ENCODE measurements around the gene USH1G. TPM values are rescaled to one million over a fixed set of nuclear protein-coding genes. Genes with fewer than 3 reads are reported as not detected.
"Not testable (repeated sequence)": the region's sequence is repeated elsewhere in the genome, so short reads cannot be mapped to it uniquely, and the experiment has no call there.

The USH1G gene
- total and polyA plus RNA-seq, 2 donors = 0.09 to 0.14 TPM

GRCh38 chr17:74874615-74875037 is 48.4 kb downstream of the USH1G start:
- 98% methylated on average over 5 of the region's 5 CpGs for WGBS
- H3K27me3 ChIP-seq (ENCODE audit: control insufficient read depth in 2 of 2, insufficient read depth in 1 of 2, low read length in 1 of 2) = peaks cover 0 to 11% of the 10 kb centered on the region in 2 donors
- H3K4me1 ChIP-seq (ENCODE audit: control insufficient read depth in 2 of 2, insufficient read depth in 2 of 2, low read length in 2 of 2) = peaks cover 13 to 18% of the 10 kb centered on the region in 2 donors
- no peak overlapping the region for H3K27ac ChIP-seq (ENCODE audit: low read depth in 1 of 2, low read length in 1 of 2)
- H3K36me3 ChIP-seq (ENCODE audit: control insufficient read depth in 2 of 2, insufficient read depth in 2 of 2, low read length in 1 of 2) = no peaks in the 10 kb centered on the region
- H3K9me3 ChIP-seq (ENCODE audit: control insufficient read depth in 2 of 2, insufficient read depth in 1 of 2, low read length in 1 of 2) = no peaks in the 10 kb centered on the region
- DNase-seq (ENCODE audit: low read depth in 6 of 9, low spot score in 9 of 9) = no peak
- H3K4me3 ChIP-seq (ENCODE audit: low read length in 2 of 2) = no peak overlapping the region

DNA sequence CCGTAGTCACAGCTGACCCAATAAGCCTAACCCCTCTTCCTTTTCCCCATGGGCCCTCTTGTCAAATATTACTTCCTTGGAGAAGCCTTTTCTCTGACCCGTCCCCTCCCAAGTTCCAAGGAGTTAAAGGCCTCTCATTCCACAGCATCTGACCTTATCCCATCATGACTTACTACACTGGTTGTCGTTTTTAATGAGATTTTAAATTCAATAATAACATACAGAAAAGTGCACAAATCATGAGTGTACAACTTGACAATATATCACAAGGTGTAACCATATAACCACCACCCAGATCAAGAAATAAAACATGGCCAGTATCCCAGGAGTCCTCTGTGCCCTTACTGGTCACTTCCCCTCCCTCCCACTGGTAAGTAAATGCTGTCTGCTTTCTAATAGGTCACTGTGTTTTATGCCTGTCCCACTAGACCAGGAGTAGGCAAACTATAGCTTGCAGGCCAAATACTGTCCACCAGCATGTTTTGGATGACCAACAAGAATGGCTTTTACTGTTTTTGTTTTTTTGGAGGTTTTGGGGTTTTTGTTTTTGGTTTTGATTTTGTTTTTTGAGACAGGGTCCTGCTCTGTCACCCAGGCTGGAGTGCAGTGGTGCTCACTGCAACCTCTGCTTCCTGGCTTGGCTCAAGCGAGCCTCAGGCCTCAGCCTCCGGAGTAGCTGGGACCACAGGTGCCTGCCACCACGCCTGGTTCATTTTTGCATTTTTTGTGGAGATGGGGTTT is 49.0 kb downstream of the USH1G start:
- Histone ChIP-seq H3K4me1 (ENCODE audit: control insufficient read depth in 2 of 2, insufficient read depth in 2 of 2, low read length in 2 of 2) (peaks cover 13 to 18% of the 10 kb centered on the region in 2 donors), H3K36me3 (ENCODE audit: control insufficient read depth in 2 of 2, insufficient read depth in 2 of 2, low read length in 1 of 2) (no peaks in the 10 kb centered on the region), H3K4me3 (ENCODE audit: low read length in 2 of 2) (peak overlapping the region; percentile 59 to 60), H3K27ac (ENCODE audit: low read depth in 1 of 2, low read length in 1 of 2) (peak overlapping the region in 1 of 2 donors; percentile 60), H3K9me3 (ENCODE audit: control insufficient read depth in 2 of 2, insufficient read depth in 1 of 2, low read length in 1 of 2) (no peaks in the 10 kb centered on the region), H3K27me3 (ENCODE audit: control insufficient read depth in 2 of 2, insufficient read depth in 1 of 2, low read length in 1 of 2) (peaks cover 0 to 11% of the 10 kb centered on the region in 2 donors)
- 65% methylated on average over 6 of the region's 6 CpGs for WGBS
- DNase-seq (ENCODE audit: low read depth in 6 of 9, low spot score in 9 of 9) = peak in 1 of 9 donors; percentile 13

- Histone ChIP-seq H3K9me3 (ENCODE audit: control insufficient read depth in 2 of 2, insufficient read depth in 1 of 2, low read length in 1 of 2) (no peaks in the 10 kb centered on the region), H3K27me3 (ENCODE audit: control insufficient read depth in 2 of 2, insufficient read depth in 1 of 2, low read length in 1 of 2) (peaks cover 0 to 10% of the 10 kb centered on the region in 2 donors), H3K27ac (ENCODE audit: low read depth in 1 of 2, low read length in 1 of 2) (peak overlapping the region; percentile 60 to 61), H3K4me3 (ENCODE audit: low read length in 2 of 2) (peak overlapping the region; percentile 59 to 60), H3K4me1 (ENCODE audit: control insufficient read depth in 2 of 2, insufficient read depth in 2 of 2, low read length in 2 of 2) (peaks cover 13 to 18% of the 10 kb centered on the region in 2 donors), H3K36me3 (ENCODE audit: control insufficient read depth in 2 of 2, insufficient read depth in 2 of 2, low read length in 1 of 2) (no peaks in the 10 kb centered on the region)
- peak; percentile 98 to 100 (median 99) for DNase-seq (ENCODE audit: low read depth in 6 of 9, low spot score in 9 of 9)
- under 1% methylated on average over 55 of the region's 55 CpGs for WGBS
Observed at GRCh38 chr17:74873037-74873873, 49.8 kb downstream of the USH1G start.

DNA sequence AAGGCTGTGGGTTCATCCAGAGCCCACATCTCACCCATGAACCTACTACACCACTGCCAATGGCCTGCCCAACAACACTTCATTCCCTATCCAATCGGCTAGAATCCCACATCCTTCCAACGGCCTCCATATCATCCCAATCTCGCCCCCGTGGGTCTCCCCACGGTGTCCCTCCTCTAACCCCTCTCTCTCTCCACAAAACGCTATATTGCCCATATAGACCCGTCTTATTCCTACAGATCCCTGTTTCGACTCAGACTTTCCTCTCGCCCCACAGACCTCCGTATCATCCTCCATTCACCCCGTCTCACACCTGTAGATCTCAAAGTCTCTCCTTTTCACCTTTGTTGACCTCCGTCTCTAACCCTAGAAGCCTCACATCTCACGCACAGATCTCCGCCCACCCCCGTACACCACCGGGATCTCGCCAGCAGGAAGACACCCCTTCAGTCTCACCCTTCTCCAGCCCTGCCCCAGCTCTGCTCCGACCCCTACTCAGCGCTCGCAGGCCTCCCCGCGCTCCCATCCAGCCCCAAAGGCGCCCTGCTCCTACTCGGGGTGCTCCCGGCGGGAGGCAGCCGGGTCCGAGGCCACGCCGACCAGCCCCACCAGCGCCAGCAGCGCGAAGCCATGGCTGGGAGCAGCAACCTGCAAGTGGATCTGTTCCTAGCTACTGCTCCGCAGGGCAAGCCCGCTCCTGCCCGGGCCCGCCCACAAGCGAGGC is 50.6 kb downstream of the USH1G start, which contains the start of gene FDXR:
Gene FDXR, minus strand, starts transcription at position 682 of the 724 bp plus-strand sequence. Its CDS starts 50 bp downstream, at position 632.
- Histone ChIP-seq H3K4me1 (ENCODE audit: control insufficient read depth in 2 of 2, insufficient read depth in 2 of 2, low read length in 2 of 2) (peaks cover 13 to 18% of the 10 kb centered on the region in 2 donors), H3K9me3 (ENCODE audit: control insufficient read depth in 2 of 2, insufficient read depth in 1 of 2, low read length in 1 of 2) (no peaks in the 10 kb centered on the region), H3K36me3 (ENCODE audit: control insufficient read depth in 2 of 2, insufficient read depth in 2 of 2, low read length in 1 of 2) (no peaks in the 10 kb centered on the region), H3K27me3 (ENCODE audit: control insufficient read depth in 2 of 2, insufficient read depth in 1 of 2, low read length in 1 of 2) (peaks cover 0 to 3% of the 10 kb centered on the region in 2 donors), H3K27ac (ENCODE audit: low read depth in 1 of 2, low read length in 1 of 2) (peak within 1 kb of the TSS; percentile 60 to 66), H3K4me3 (ENCODE audit: low read length in 2 of 2) (peak within 1 kb of the TSS; percentile 59 to 60)
- 7% methylated on average over 38 of the region's 38 CpGs for WGBS
- peak in 1 of 9 donors; percentile 13 for DNase-seq (ENCODE audit: low read depth in 6 of 9, low spot score in 9 of 9)

- no peaks in the 10 kb centered on the region for H3K27me3 ChIP-seq (ENCODE audit: control insufficient read depth in 2 of 2, insufficient read depth in 1 of 2, low read length in 1 of 2)
- WGBS = 90% methylated on average over 11 of the region's 11 CpGs
Observed at GRCh38 chr17:74871356-74872076, 51.5 kb downstream of the USH1G start.

DNA sequence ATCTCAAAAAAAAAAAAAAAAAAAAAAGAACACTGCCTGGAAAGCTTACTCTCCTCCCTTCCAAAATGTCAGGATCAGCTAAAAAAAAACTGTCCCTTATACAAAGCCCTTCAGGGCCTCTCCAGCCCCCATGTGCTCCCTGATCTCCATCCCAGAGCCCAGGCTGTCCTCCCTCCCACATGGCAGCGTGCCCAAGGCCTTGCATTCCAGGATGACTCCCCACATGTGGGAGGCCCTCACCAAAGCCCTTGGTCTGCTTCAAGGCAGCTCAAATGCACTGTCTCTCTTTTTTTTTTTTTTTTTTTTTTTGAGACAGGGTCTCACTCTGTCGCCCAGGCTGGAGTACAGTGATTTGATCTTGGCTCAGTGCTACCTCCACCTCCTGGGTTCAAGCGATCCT is 52.5 kb downstream of the USH1G start:
- Histone ChIP-seq H3K4me3 (ENCODE audit: low read length in 2 of 2) (no peak overlapping the region), H3K27ac (ENCODE audit: low read depth in 1 of 2, low read length in 1 of 2) (no peak overlapping the region), H3K27me3 (ENCODE audit: control insufficient read depth in 2 of 2, insufficient read depth in 1 of 2, low read length in 1 of 2) (no peaks in the 10 kb centered on the region), H3K9me3 (ENCODE audit: control insufficient read depth in 2 of 2, insufficient read depth in 1 of 2, low read length in 1 of 2) (no peaks in the 10 kb centered on the region), H3K4me1 (ENCODE audit: control insufficient read depth in 2 of 2, insufficient read depth in 2 of 2, low read length in 2 of 2) (peaks cover 13 to 18% of the 10 kb centered on the region in 2 donors), H3K36me3 (ENCODE audit: control insufficient read depth in 2 of 2, insufficient read depth in 2 of 2, low read length in 1 of 2) (no peaks in the 10 kb centered on the region)
- 98% methylated on average over 3 of the region's 3 CpGs for WGBS
- no peak for DNase-seq (ENCODE audit: low read depth in 6 of 9, low spot score in 9 of 9)

More at GRCh38 chr17:74871356-74872076, 51.5 kb downstream of the USH1G start:
- Histone ChIP-seq H3K9me3 (ENCODE audit: control insufficient read depth in 2 of 2, insufficient read depth in 1 of 2, low read length in 1 of 2) (no peaks in the 10 kb centered on the region), H3K27ac (ENCODE audit: low read depth in 1 of 2, low read length in 1 of 2) (no peak overlapping the region), H3K4me3 (ENCODE audit: low read length in 2 of 2) (no peak overlapping the region), H3K4me1 (ENCODE audit: control insufficient read depth in 2 of 2, insufficient read depth in 2 of 2, low read length in 2 of 2) (peaks cover 13 to 18% of the 10 kb centered on the region in 2 donors), H3K36me3 (ENCODE audit: control insufficient read depth in 2 of 2, insufficient read depth in 2 of 2, low read length in 1 of 2) (no peaks in the 10 kb centered on the region)
- DNase-seq (ENCODE audit: low read depth in 6 of 9, low spot score in 9 of 9) = no peak

DNA sequence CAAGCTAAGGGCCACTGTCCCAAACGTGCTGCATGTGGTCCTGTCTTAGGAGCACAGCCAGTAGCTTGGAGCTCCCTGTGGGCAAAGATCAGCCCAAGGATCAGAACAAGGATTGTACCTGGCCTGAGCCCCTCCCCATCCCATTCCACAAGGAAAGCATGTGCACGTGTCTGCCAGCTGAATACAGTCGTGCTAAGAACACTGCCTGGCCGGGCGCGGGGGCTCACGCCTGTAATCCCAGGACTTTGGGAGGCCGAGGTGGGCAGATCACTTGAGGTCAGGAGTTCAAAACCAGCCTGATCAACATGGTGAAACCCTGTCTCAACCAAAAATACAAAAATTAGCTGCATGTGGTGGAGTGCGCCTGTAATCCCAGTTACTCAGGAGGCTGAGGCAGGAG is 53.0 kb downstream of the USH1G start:
- not testable (repeated sequence) for DNase-seq (ENCODE audit: low read depth in 6 of 9, low spot score in 9 of 9); H3K9me3 ChIP-seq (ENCODE audit: control insufficient read depth in 2 of 2, insufficient read depth in 1 of 2, low read length in 1 of 2); H3K4me3 ChIP-seq (ENCODE audit: low read length in 2 of 2); H3K27ac ChIP-seq (ENCODE audit: low read depth in 1 of 2, low read length in 1 of 2); H3K27me3 ChIP-seq (ENCODE audit: control insufficient read depth in 2 of 2, insufficient read depth in 1 of 2, low read length in 1 of 2); H3K36me3 ChIP-seq (ENCODE audit: control insufficient read depth in 2 of 2, insufficient read depth in 2 of 2, low read length in 1 of 2)
- H3K4me1 ChIP-seq (ENCODE audit: control insufficient read depth in 2 of 2, insufficient read depth in 2 of 2, low read length in 2 of 2) = peaks cover 13 to 18% of the 10 kb centered on the region in 2 donors
- WGBS = 97% methylated on average over 9 of the region's 9 CpGs

- Histone ChIP-seq H3K4me1 (ENCODE audit: control insufficient read depth in 2 of 2, insufficient read depth in 2 of 2, low read length in 2 of 2) (peaks cover 11 to 14% of the 10 kb centered on the region in 2 donors), H3K4me3 (ENCODE audit: low read length in 2 of 2) (no peak overlapping the region), H3K27me3 (ENCODE audit: control insufficient read depth in 2 of 2, insufficient read depth in 1 of 2, low read length in 1 of 2) (peaks cover 0 to 3% of the 10 kb centered on the region in 2 donors), H3K36me3 (ENCODE audit: control insufficient read depth in 2 of 2, insufficient read depth in 2 of 2, low read length in 1 of 2) (no peaks in the 10 kb centered on the region), H3K9me3 (ENCODE audit: control insufficient read depth in 2 of 2, insufficient read depth in 1 of 2, low read length in 1 of 2) (no peaks in the 10 kb centered on the region), H3K27ac (ENCODE audit: low read depth in 1 of 2, low read length in 1 of 2) (no peak overlapping the region)
- 96% methylated on average over 6 of the region's 6 CpGs for WGBS
- DNase-seq (ENCODE audit: low read depth in 6 of 9, low spot score in 9 of 9) = no peak
Observed at GRCh38 chr17:74868908-74869255, 54.2 kb downstream of the USH1G start.

All from thymus (tissue), 11 donors.